K562 (cell line): Measurements from ENCODE around the gene TLR6.

Experiments used
- CC2D1A ChIP-seq: fragments of 450-650 bp; IDR thresholded peaks from 2 replicates; pipeline ENCODE4 v1.6.1; 2017; ENCODE audit warnings: mild to moderate bottlenecking
- GABPB1 ChIP-seq: sonication (generic); formaldehyde crosslinking; IDR thresholded peaks from 2 replicates; pipeline ENCODE4 v1.8.0; 2022; ENCODE audit warnings: mild to moderate bottlenecking, missing genetic modification reagents
- GTF2A2 ChIP-seq: IDR thresholded peaks from 2 replicates; pipeline ENCODE4 v1.6.1; 2016; ENCODE audit warnings: mild to moderate bottlenecking, missing genetic modification characterization, missing compliant biosample characterization
- HSF4 ChIP-seq: fragments of 250-450 bp; sonication (Bioruptor Pico); IDR thresholded peaks from 2 replicates; pipeline ENCODE4 v2.1.2; 2022; ENCODE audit warnings: mild to moderate bottlenecking, moderate library complexity, borderline replicate concordance
- MEIS2 ChIP-seq: fragments of 450-650 bp; IDR thresholded peaks from 2 replicates; pipeline ENCODE4 v1.6.1; 2014; ENCODE audit warnings: mild to moderate bottlenecking; ENCODE audit not compliant: partially characterized antibody
- RFX5 ChIP-seq: IDR thresholded peaks from 2 replicates; pipeline ENCODE4 v1.6.1; 2011; ENCODE audit warnings: low read depth, mild to moderate bottlenecking, improper control_type of control experiment, low read length
- TRIM28 ChIP-seq: fragments of 450-650 bp; IDR thresholded peaks from 2 replicates; pipeline ENCODE4 v1.6.1; 2017
- ZEB2 ChIP-seq: fragments of 450-650 bp; IDR thresholded peaks from 2 replicates; pipeline ENCODE4 v1.6.1; 2016
- ZNF274 ChIP-seq: IDR thresholded peaks from 2 replicates; pipeline ENCODE4 v1.6.1; 2011; ENCODE audit warnings: low read depth, mild to moderate bottlenecking, low read length, moderate library complexity, borderline replicate concordance
- ZNF384 ChIP-seq: IDR thresholded peaks from 2 replicates; pipeline ENCODE4 v1.6.1; 2012; ENCODE audit warnings: low read depth, low read length, improper control_type of control experiment
- TF ChIP-seq, protein P1 (sequence below), 3 experiments: IDR thresholded peaks in 2 of 3; conservative IDR thresholded peaks in 1 of 3; 2 replicates each; pipeline ENCODE4 v1.5.1; 2011 to 2012; ENCODE audit warnings: low read length in 3 of 3, mild to moderate bottlenecking in 3 of 3, control low read depth in 2 of 3, improper control_type of control experiment in 1 of 3, inconsistent platforms in 1 of 3, low read depth in 1 of 3, mixed read lengths in 1 of 3, moderate library complexity in 1 of 3; ENCODE audit not compliant: insufficient read depth in 2 of 3
- TF ChIP-seq, protein P2 (sequence below): conservative IDR thresholded peaks from 2 replicates; pipeline ENCODE4 v1.6.1; 2011; ENCODE audit warnings: low read depth, mild to moderate bottlenecking, low read length; ENCODE audit not compliant: control insufficient read depth

GRCh38 chr4:38902221-38902620, 45.6 kb upstream of the TLR6 start:
- TF ChIP-seq GTF2A2 (tag) = no peak
- no peak for TF ChIP-seq MEIS2
- no peak for TF ChIP-seq ZNF274
- TF ChIP-seq ZNF384 = no peak
- TF ChIP-seq GABPB1 (CRISPR knock-in tag) = no peak
- TF ChIP-seq, protein P1, sequence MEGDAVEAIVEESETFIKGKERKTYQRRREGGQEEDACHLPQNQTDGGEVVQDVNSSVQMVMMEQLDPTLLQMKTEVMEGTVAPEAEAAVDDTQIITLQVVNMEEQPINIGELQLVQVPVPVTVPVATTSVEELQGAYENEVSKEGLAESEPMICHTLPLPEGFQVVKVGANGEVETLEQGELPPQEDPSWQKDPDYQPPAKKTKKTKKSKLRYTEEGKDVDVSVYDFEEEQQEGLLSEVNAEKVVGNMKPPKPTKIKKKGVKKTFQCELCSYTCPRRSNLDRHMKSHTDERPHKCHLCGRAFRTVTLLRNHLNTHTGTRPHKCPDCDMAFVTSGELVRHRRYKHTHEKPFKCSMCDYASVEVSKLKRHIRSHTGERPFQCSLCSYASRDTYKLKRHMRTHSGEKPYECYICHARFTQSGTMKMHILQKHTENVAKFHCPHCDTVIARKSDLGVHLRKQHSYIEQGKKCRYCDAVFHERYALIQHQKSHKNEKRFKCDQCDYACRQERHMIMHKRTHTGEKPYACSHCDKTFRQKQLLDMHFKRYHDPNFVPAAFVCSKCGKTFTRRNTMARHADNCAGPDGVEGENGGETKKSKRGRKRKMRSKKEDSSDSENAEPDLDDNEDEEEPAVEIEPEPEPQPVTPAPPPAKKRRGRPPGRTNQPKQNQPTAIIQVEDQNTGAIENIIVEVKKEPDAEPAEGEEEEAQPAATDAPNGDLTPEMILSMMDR (IDR thresholded peaks at IDR 0.05 in 2 of 3, conservative IDR thresholded peaks at IDR 0.05 in 1 of 3; ENCODE audit: insufficient read depth in 2 of 3, low read depth in 1 of 3, low read length in 3 of 3) = no peak
- TF ChIP-seq CC2D1A = no peak
- TF ChIP-seq TRIM28 = no peak
- no peak for TF ChIP-seq RFX5
- TF ChIP-seq, protein P2, sequence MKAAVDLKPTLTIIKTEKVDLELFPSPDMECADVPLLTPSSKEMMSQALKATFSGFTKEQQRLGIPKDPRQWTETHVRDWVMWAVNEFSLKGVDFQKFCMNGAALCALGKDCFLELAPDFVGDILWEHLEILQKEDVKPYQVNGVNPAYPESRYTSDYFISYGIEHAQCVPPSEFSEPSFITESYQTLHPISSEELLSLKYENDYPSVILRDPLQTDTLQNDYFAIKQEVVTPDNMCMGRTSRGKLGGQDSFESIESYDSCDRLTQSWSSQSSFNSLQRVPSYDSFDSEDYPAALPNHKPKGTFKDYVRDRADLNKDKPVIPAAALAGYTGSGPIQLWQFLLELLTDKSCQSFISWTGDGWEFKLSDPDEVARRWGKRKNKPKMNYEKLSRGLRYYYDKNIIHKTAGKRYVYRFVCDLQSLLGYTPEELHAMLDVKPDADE = no peak
- no peak for TF ChIP-seq HSF4 (CRISPR knock-in tag)
- TF ChIP-seq ZEB2 = no peak
